SIG-M5 treated with dmso at 0.1 percent for 504 hours (cell line): Measurements from ENCODE around the gene STAM2.
"Not testable (repeated sequence)": the region's sequence is repeated elsewhere in the genome, so short reads cannot be mapped to it uniquely, and the experiment has no call there.

Experiments used
- DNase-seq: peaks from one replicate; lab custom pipeline; 2025; ENCODE audit not compliant: unreplicated experiment; lab: John Stamatoyannopoulos, UW

The STAM2 gene

DNA sequence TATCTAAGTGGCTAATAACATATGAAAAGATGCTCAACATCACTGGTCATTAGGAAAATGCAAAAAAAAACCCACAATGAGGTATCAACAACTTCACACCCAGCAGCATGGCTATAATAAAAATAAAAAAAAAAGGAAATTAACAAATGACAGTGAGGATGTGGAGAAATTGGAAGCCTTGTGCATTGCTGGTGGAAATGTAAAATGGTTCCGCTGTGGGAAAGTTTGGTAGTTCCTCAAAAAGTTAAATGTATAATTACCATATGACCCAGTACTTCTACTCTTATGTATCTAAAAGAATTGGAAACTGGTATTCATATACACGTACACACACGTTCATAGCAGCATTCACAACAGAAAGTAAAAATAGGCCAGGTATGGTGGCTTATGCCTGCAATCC, 61.2 kb downstream of the STAM2 start:
- no peak for DNase-seq

GRCh38 chr2:152107140-152107539, 68.4 kb downstream of the STAM2 start:
- not testable (repeated sequence) for DNase-seq

DNA sequence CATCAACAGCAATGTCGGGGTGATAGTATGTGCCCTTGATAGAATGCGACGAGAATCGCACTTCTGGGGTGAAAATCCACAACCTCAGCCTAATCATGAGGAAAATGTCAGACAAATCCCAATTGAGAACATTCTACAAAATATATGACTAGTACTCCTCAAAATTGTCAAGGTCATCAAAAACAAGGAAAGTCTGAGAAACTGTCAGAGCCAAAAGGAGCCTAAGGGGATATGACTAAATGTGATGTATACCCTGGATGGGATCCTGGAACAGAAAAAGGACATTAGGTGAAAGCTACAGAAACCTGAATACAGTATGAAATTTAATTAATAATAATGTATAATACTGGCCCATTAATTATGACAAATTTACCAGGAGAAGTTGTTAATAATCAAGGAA, 69.1 kb downstream of the STAM2 start:
- no peak for DNase-seq

DNA sequence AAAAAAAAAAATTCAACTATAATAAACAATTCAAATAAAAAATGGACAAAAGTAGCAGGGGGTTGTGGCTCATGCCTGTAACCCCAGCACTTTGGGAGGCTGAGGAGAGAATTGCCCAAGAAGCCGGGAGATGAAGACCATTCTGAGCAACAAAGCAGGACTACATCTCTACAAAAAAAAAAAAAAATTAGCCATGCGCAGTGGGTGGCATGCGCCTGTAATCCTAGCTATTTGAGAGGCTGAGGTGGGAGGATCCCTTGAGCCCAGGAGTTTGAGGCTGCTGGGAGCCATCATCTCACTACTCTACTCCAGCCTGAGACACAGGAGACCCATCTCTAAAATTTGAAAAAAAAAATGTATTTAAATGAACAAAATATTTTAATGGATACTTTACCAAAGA, 72.3 kb downstream of the STAM2 start:
- DNase-seq = no peak

GRCh38 chr2:152100961-152101360, 74.6 kb downstream of the STAM2 start:
- no peak for DNase-seq

GRCh38 chr2:152099367-152100050, 76.1 kb downstream of the STAM2 start:
- peak; percentile 17 for DNase-seq

GRCh38 chr2:152098496-152099366, 76.8 kb downstream of the STAM2 start, which contains the start of gene CACNB4:
Gene CACNB4 (minus strand): TSS chr2:152099044.
- DNase-seq = no peak

GRCh38 chr2:152097801-152098495, 77.6 kb downstream of the STAM2 start:
- DNase-seq = no peak

DNA sequence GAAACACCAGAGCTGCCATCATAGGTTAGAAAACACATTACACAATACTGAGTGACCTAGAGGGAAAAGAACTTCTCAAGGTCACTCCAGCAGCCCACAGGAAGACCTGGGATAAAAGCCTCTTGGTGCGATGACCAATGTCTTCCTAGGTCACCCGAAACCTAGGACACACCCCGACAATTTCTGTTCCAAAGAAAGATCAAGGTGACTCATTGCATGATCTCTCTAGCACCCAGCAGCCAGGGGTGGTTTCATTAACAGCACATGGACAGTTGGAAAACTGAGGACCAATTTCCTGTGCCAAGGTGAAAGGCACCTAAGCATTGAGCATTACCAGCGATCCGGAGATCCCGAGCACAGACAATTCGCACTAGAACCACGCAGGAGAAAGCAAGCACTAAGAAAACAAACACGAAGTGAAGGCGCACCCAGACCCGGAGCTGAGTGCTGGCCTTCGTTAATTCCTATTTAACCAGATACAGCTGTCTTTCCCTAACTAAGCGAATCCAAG, 78.2 kb downstream of the STAM2 start:
- no peak for DNase-seq

- no peak for DNase-seq
Observed at GRCh38 chr2:152095146-152095545, 80.4 kb downstream of the STAM2 start.

- peak; percentile 23 for DNase-seq
Observed at GRCh38 chr2:152094014-152094413, 81.5 kb downstream of the STAM2 start.

DNA sequence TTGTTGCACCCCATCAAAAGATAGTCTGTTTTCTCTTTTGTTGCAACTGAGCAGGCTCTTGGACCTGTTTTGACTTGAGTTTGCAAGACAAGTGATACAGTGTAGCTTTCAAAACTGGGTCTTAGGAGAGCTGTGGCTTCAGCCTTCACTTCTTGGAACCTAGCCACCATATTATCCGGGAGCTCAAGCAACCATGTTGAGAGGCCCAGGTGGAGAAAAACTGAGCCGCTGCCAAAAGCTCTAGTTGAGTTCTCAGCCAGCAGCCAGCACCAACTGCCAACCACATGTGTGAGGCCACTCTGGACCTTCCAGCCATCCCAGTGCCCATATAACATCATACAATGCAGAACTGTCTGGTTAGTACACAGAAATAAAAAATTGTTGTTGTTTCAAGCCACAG, 82.1 kb downstream of the STAM2 start:
- no peak for DNase-seq

DNA sequence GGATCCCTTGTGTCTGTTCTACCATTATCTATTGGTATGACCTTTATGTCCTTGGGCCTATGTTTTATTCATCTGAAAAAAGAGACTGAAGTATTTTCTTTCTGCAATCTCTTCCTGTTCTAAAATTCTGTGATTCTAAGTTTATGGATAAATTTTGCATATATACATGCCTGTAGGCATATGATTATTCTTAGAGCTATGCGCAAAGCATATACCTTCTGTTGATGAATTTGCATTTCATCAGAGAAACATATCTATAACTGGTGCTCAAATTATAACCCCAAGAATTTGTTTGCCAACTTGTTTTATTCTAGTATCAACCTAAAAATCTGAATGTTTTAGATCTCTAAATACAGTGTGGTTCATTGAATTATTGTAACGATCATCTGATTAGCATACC, 83.5 kb downstream of the STAM2 start:
- DNase-seq = no peak

DNA sequence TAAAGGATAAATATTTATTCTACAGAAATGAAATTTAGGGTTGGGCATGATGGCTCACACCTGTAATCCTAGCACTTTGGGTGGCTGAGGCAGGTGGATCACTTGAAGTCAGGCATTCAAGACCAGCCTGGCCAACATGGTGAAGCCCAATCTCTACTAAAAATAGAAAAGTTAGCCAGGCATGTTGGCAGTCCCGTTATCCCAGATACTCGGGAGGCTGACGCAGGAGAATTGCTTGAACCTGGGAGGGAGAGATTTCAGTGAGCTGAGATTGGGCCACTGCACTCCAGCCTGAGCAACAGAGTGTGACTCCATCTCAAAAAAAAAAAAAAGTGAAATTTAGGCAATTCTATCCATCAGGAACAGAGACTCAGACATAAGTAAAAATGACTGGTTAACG, 84.8 kb downstream of the STAM2 start:
- not testable (repeated sequence) for DNase-seq

DNA sequence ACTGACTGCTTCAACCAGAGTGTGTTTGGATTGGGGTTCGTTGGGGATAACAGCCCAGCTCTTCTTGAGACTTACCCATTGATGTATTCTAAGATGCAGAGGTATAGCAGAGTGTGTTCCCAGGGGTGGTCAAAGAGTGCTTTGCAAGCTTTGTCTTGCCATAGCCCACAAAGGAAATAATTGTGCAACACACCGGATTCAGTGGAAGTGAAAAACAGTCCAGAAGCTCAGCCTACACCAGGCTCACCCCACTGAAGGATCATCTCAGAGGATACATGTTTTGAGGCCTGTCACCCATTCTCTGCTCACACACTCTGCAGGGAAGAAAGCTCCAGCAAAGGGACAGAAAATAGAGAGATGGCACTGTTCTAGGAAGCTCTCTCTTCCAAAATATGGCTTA, 86.3 kb downstream of the STAM2 start:
- DNase-seq = peak; percentile 81

GRCh38 chr2:152088006-152088405, 87.6 kb downstream of the STAM2 start:
- DNase-seq = no peak

DNA sequence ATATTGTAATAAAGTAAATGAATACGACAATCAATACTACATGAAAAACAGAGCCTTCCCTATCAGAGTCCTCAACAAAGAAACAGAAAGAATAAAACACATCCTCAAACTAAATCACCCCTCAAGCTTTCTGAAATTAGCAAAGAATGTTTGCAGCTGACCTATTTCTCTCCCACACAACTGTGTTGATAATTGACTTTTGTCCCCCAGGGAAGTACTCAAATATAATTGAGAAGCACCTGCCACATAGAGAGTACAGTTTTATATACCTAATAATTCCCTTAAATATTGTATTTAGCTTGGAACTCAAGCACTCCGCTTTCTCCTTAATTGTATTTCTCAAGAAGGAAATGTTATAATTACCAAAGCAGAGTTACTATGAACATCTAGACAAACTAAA, 89.3 kb downstream of the STAM2 start:
- DNase-seq = no peak

DNA sequence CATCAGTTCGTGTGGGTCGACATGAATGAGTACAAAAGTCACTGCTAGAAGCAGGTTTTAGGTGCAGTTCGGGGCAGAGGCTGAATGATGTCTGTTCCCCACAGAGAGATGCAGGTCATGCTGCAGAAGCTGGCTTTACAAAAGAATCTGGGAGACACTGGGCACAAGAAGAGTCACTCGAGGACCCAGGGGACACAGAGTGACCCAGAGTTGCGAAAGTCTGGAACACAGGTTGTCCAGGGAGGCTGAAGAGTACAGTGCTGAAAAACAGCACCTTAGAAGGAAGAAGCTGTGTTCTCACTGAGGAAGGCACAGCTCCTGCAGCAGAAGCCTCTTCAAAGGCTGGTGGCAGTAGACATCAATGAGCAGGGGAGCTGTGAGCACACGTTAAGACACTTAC, 91.5 kb downstream of the STAM2 start:
- DNase-seq = no peak

GRCh38 chr2:152083202-152083875, 92.2 kb downstream of the STAM2 start:
- no peak for DNase-seq

DNA sequence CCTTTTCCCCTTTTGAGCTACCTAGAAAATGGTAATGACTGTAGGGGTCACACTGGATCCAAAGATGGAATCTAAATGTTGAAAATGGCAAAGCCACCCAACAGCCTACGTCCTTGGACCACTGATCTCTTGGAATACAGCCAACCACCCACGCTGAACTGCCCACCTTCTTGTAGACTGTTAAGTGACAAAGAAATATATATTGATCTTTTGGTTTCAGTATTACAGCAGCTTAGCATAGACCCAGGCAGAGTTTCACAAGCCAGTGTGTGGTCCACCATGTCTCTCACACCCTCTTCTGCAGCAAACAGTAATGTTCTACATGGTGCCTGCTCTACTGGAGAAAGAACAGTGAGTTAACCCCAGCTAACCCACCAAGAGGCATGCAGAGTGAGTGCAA, 96.9 kb downstream of the STAM2 start:
- no peak for DNase-seq

DNA sequence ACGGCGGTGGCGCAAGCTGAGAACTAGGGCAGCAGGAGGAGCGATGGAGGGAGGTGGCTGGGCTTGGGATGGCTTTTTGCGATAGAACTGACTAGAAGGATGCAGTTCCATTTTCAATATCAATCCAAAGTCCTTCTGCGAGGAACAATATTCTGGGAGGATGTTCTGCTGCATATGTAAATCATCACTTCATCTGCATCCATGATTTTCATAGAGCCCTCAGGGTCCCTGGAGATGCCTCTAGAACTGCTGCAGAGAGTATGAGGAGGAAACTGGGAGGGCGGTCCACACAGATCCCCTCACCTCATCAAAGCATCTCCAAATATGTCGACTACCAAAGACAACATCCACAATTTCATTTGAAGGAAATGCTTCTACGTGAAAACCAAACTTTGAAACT, 97.5 kb downstream of the STAM2 start:
- DNase-seq = no peak
